A549 (cell line): ENCODE measurements around the gene ABCC2. TPM values are rescaled to one million over a fixed set of nuclear protein-coding genes. Genes with fewer than 3 reads are reported as not detected.
A peak's percentile ranks its signal among the peaks of the same experiment; 100 is the strongest.
"Not testable (repeated sequence)": the region's sequence is repeated elsewhere in the genome, so short reads cannot be mapped to it uniquely, and the experiment has no call there.

ENCODE experiments used
- ATAC-seq, 2 experiments: fragments of 200-7000 bp in 1 of 2; fragments of >200 bp in 1 of 2; cut with Nextera tagmentation in 1 of 2; cut with Tn5 transposase in 1 of 2; 3 replicates each; pipeline versions ENCODE4 v1.8.0 to v1.9.1; 2018 to 2020; ENCODE audit warnings: mild to moderate bottlenecking in 1 of 2, moderate library complexity in 1 of 2
- CTCF ChIA-PET: fragments of 300-600 bp; sonication (Branson Sonifier 250); formaldehyde crosslinking; extraction: SDS; loops from one replicate; lab custom pipeline; 2021; ENCODE audit warnings: antibody characterized with exemption, inconsistent platforms; lab: Yijun Ruan, JAX
- POLR2A ChIA-PET: fragments of 350-600 bp; formaldehyde crosslinking; extraction: SDS; loops from one replicate; lab custom pipeline; 2021; ENCODE audit warnings: antibody characterized with exemption, inconsistent platforms; lab: Yijun Ruan, JAX
- DNase-seq, 2 experiments: peaks; one replicate each; pipeline versions ENCODE4 v3.0.0 to v3.0.0-alpha.2; 2011 to 2016; ENCODE audit warnings: low read depth in 1 of 2, low spot score in 1 of 2
- FAIRE-seq: peaks from 2 replicates; lab custom pipeline; 2011; peaks lifted over from hg19 to GRCh38; lab: Jason Lieb, UNC
- H3K27ac ChIP-seq, 2 experiments: fragments of >200 bp; sonication (Bioruptor Twin); formaldehyde crosslinking; 3 replicates each; pipeline ENCODE4 v1.5.1; 2016 to 2017
- H3K4me1 ChIP-seq: fragments of >200 bp; sonication (Bioruptor Twin); formaldehyde crosslinking; 3 replicates; pipeline ENCODE4 v1.6.1; 2016
- H3K4me2 ChIP-seq: fragments of >200 bp; sonication (Bioruptor Twin); formaldehyde crosslinking; 3 replicates; pipeline ENCODE4 v1.6.1; 2016
- H3K4me3 ChIP-seq: fragments of >200 bp; sonication (Bioruptor Twin); formaldehyde crosslinking; 3 replicates; pipeline ENCODE4 v1.5.1; 2016
- H3K9me3 ChIP-seq: fragments of >200 bp; sonication (Bioruptor Twin); formaldehyde crosslinking; 3 replicates; pipeline ENCODE4 v1.6.1; 2016
- ATOH8 ChIP-seq: fragments of 250-450 bp; sonication (Bioruptor Pico); IDR thresholded peaks from 2 replicates; pipeline ENCODE4 v1.5.0; 2020; ENCODE audit warnings: low read depth, mild to moderate bottlenecking, moderate library complexity
- BHLHE40 ChIP-seq: IDR thresholded peaks from 2 replicates; pipeline ENCODE4 v1.6.1; 2012; ENCODE audit warnings: low read depth, low read length, inconsistent platforms
- ESRRA ChIP-seq: fragments of 150-350 bp; IDR thresholded peaks from 2 replicates; pipeline ENCODE4 v1.6.1; 2014; ENCODE audit warnings: mild to moderate bottlenecking, low read length, borderline replicate concordance
- FOXS1 ChIP-seq: fragments of 250-450 bp; sonication (Bioruptor Pico); IDR thresholded peaks from 2 replicates; pipeline ENCODE4 v1.5.0; 2020; ENCODE audit warnings: mild to moderate bottlenecking, moderate library complexity
- HEYL ChIP-seq: fragments of 250-450 bp; sonication (Bioruptor Pico); IDR thresholded peaks from 2 replicates; pipeline ENCODE4 v1.8.0; 2021; ENCODE audit warnings: mild to moderate bottlenecking, moderate library complexity
- KDM1A ChIP-seq: fragments of 200-600 bp; sonication (generic); IDR thresholded peaks from 2 replicates; pipeline ENCODE4 v1.6.1; 2016; ENCODE audit warnings: low read depth, mild to moderate bottlenecking
- KDM5A ChIP-seq: fragments of 200-600 bp; sonication (generic); IDR thresholded peaks from 2 replicates; pipeline ENCODE4 v1.6.1; 2016; ENCODE audit warnings: antibody characterized with exemption, mild to moderate bottlenecking
- MAFK ChIP-seq: fragments of 450-650 bp; IDR thresholded peaks from 2 replicates; pipeline ENCODE4 v1.6.1; 2014; ENCODE audit not compliant: partially characterized antibody
- MAZ ChIP-seq: fragments of 150-350 bp; IDR thresholded peaks from 2 replicates; pipeline ENCODE4 v1.6.1; 2014; ENCODE audit warnings: antibody characterized with exemption, low read depth, low read length, borderline replicate concordance
- NFE2L2 ChIP-seq: fragments of 150-350 bp; conservative IDR thresholded peaks from 2 replicates; pipeline ENCODE4 v1.6.1; 2014; ENCODE audit warnings: low read length
- NR3C1 ChIP-seq: fragments of >200 bp; sonication (Bioruptor Twin); formaldehyde crosslinking; IDR thresholded peaks from 3 replicates; pipeline ENCODE4 v1.6.1; 2017
- PHF8 ChIP-seq: fragments of 200-600 bp; sonication (generic); IDR thresholded peaks from 2 replicates; pipeline ENCODE4 v1.6.1; 2016; ENCODE audit warnings: low read depth, mild to moderate bottlenecking, antibody characterized with exemption, moderate library complexity, borderline replicate concordance
- RARB ChIP-seq: fragments of 250-450 bp; sonication (Bioruptor Pico); IDR thresholded peaks from 2 replicates; pipeline ENCODE4 v1.8.0; 2021; ENCODE audit warnings: mild to moderate bottlenecking, moderate library complexity
- RNF2 ChIP-seq: fragments of 200-600 bp; sonication (generic); IDR thresholded peaks from 2 replicates; pipeline ENCODE4 v1.6.1; 2016; ENCODE audit warnings: low read depth, mild to moderate bottlenecking, antibody characterized with exemption, moderate library complexity, borderline replicate concordance
- SMC3 ChIP-seq: fragments of >200 bp; sonication (Bioruptor Twin); formaldehyde crosslinking; IDR thresholded peaks from 3 replicates; pipeline ENCODE4 v1.6.1; 2018; ENCODE audit warnings: inconsistent platforms
- TFCP2L1 ChIP-seq: fragments of 250-450 bp; sonication (Bioruptor Pico); IDR thresholded peaks from 2 replicates; pipeline ENCODE4 v1.5.0; 2021; ENCODE audit warnings: mild to moderate bottlenecking
- ZFP36 ChIP-seq: fragments of 450-650 bp; IDR thresholded peaks from 2 replicates; pipeline ENCODE4 v1.6.1; 2014; ENCODE audit warnings: borderline replicate concordance; ENCODE audit not compliant: partially characterized antibody
- WGBS: methylation state at CpG from one replicate; pipeline ENCODE4 v1.1.6; 2017; ENCODE audit errors: missing lambda C conversion rate; 5-methylcytosine and 5-hydroxymethylcytosine counted together
- polyA plus RNA-seq, 4 experiments: library from polyadenylated mRNA; depleted of rRNA in 3 of 4; stranded (reverse); fragments of >200 nt; fragmentation: RNase III in 1 of 4; extraction: RNeasy Plus Mini Kit Qiagen cat#74134 plus additional on column Dnase treatment in 1 of 4; gene quantifications; 2 replicates in 3 of 4; 3 replicates in 1 of 4; pipeline ENCODE4 v1.2.3, GENCODE V29; 2011 to 2017
- TF ChIP-seq, protein P1 (sequence below): fragments of 450-650 bp; IDR thresholded peaks from 2 replicates; pipeline ENCODE4 v1.6.1; 2014; ENCODE audit warnings: antibody characterized with exemption

Gene ABCC2
- polyA plus RNA-seq, 2 of the 4 experiments (the other 2 are of a cell fraction) = 192 to 369 TPM

DNA sequence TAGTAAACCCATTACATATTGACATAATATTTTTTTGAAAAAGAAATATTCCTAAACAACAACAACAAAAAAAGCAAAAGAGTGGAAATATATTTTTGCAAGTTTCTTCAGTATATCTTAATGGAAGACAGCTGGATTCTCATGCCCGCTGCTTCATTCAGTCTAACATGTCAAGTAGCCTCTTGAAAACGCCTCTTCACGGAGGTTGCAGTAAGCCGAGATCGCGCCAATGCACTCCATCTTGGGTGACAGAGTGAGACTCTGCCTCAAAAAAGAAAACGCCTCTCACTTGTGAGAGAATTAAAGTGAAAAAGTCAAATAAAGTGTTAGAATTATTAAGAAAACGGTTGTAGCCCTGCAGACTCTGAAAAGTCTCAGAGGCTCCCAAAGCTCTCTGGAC, 49.1 kb upstream of the ABCC2 start:
- H3K27ac ChIP-seq = peak overlapping the region; percentile 89 to 92
- ChIA-PET CTCF (interaction anchor here (0.6 to 2.7 kb wide), 18 partner anchors 10 to 313 kb away, joined by 3 to 21 read pairs (median 5); partner anchors contain the start of gene ABCC2), POLR2A (interaction anchor here (0.6 to 3.1 kb wide), 10 partner anchors 43 to 1845 kb away, joined by 3 to 18 read pairs (median 12); partner anchors contain the start of gene SLC25A28)
- TF ChIP-seq ZFP36 (no peak), NFE2L2 (no peak), FOXS1 (no peak)
- peak overlapping the region; percentile 81 for H3K4me2 ChIP-seq
- peak overlapping the region; percentile 69 for H3K4me3 ChIP-seq
- DNase-seq = peak in 1 of 2 experiments; percentile 36
- FAIRE-seq = no peak
- no peaks in the 10 kb centered on the region for H3K9me3 ChIP-seq
- peaks cover 22% of the 10 kb centered on the region for H3K4me1 ChIP-seq
- WGBS = 5% methylated on average over 8 of the region's 8 CpGs
- ATAC-seq = no peak

GRCh38 chr10:99734111-99734510, 48.3 kb upstream of the ABCC2 start:
- ChIA-PET POLR2A (interaction anchor here (0.6 to 3.1 kb wide), 6 partner anchors 19 to 1845 kb away, joined by 3 to 18 read pairs (median 9); no protein-coding TSS in a partner anchor), CTCF (interaction anchor here (0.6 to 2.7 kb wide), 7 partner anchors 52 to 114 kb away, joined by 3 to 21 read pairs (median 7); no protein-coding TSS in a partner anchor)
- peak overlapping the region; percentile 81 for H3K4me2 ChIP-seq
- DNase-seq, H3K9me3 ChIP-seq, FAIRE-seq, ATAC-seq: not testable (repeated sequence)
- peaks cover 22% of the 10 kb centered on the region for H3K4me1 ChIP-seq
- 98% methylated on average over 8 of the region's 10 CpGs for WGBS
- H3K4me3 ChIP-seq = peak overlapping the region; percentile 69; the same call in 2 of the 3 replicates
- peak overlapping the region in 1 of 2 experiments; percentile 92; a peak in 3 of 6 replicates for H3K27ac ChIP-seq

DNA sequence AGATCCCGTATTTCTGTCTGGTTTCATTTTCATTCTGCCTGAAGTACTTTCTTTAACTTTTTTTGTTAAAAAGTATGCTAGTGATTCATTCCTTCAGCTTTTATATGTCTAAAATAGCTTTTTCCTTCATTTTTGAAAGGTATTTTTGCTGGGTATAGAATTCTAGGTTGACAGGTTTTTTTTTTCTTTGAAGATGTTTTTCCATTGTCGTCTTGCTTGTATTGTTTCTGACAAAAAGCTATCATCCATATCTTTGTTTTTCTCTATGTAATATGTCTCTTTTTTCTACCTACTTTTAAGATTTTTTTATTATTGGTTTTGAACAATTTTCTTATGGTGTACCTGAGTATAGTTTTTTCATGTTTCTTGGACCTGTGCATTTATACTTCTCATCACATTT, 42.2 kb upstream of the ABCC2 start:
- Histone ChIP-seq H3K27ac (no peak overlapping the region), H3K4me1 (peaks cover 20% of the 10 kb centered on the region), H3K4me3 (no peak overlapping the region), H3K9me3 (peaks cover 25% of the 10 kb centered on the region), H3K4me2 (no peak overlapping the region)
- FAIRE-seq = no peak
- no peak for ATAC-seq
- no peak for DNase-seq
- POLR2A ChIA-PET = interaction anchor here (1.6 kb wide), 1 partner anchor 42 kb away, joined by 6 read pairs; the partner anchor contains the start of gene ABCC2
- 97% methylated on average over 2 of the region's 2 CpGs for WGBS
- CTCF ChIA-PET = interaction anchor here (0.6 to 1.4 kb wide), 2 partner anchors 8 to 22 kb away, joined by 3 to 4 read pairs; partner anchors contain the start of gene CUTC
- TF ChIP-seq NR3C1 (no peak), PHF8 (no peak), HEYL (CRISPR knock-in tag) (no peak), ATOH8 (no peak), SMC3 (no peak), ESRRA (no peak), RARB (CRISPR knock-in tag) (no peak), KDM1A (no peak), KDM5A (no peak), BHLHE40 (no peak), RNF2 (no peak), TFCP2L1 (no peak), MAZ (no peak)
- TF ChIP-seq, protein P1, sequence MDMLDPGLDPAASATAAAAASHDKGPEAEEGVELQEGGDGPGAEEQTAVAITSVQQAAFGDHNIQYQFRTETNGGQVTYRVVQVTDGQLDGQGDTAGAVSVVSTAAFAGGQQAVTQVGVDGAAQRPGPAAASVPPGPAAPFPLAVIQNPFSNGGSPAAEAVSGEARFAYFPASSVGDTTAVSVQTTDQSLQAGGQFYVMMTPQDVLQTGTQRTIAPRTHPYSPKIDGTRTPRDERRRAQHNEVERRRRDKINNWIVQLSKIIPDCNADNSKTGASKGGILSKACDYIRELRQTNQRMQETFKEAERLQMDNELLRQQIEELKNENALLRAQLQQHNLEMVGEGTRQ = no peak

DNA sequence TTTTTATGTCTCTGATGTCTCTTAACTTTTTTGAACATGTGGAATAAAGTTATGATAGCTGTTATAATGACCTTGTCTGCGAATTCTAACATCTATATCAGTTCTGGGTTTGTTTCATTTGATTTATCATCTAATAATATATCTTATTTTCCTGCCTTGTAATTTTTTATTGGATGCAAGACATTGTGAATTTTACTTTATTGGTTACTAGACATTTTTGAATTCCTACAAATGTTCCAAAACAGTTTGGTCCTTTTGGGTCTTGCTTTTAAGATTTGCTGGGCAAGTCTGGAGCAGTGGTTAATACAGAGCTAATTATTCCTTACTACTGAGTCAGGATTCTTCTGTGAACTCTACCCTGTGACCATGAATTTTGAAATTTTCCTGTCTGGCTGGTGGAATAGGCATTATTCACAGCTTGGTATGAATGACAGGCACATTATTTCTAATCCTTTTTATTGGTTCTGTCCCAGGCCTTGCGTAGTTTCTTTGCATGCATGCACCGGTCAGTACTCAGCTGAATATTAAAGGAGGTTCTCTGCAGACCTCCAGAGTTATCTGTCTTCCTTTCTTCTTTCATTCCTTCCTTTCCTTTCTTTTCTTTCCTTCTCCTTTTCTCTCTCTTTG, 41.4 kb upstream of the ABCC2 start:
- H3K4me2 ChIP-seq = no peak overlapping the region
- no peak for FAIRE-seq
- no peak for ATAC-seq
- ChIA-PET POLR2A (interaction anchor here (1.6 kb wide), 1 partner anchor 42 kb away, joined by 6 read pairs; the partner anchor contains the start of gene ABCC2), CTCF (interaction anchor here (0.5 to 1.4 kb wide), 3 partner anchors 9 to 305 kb away, joined by 3 to 4 read pairs (median 4); partner anchors contain the start of gene CUTC)
- 89% methylated on average over 3 of the region's 3 CpGs for WGBS
- TF ChIP-seq BHLHE40 (no peak), MAFK (peak; percentile 95)
- H3K4me3 ChIP-seq = no peak overlapping the region
- peaks cover 20% of the 10 kb centered on the region for H3K4me1 ChIP-seq
- H3K27ac ChIP-seq = no peak overlapping the region
- peaks cover 25% of the 10 kb centered on the region for H3K9me3 ChIP-seq
- no peak for DNase-seq
